ENCODE data around the gene PYCARD.
"Not testable (repeated sequence)": the region's sequence is repeated elsewhere in the genome, so short reads cannot be mapped to it uniquely, and the experiment has no call there.

DNA sequence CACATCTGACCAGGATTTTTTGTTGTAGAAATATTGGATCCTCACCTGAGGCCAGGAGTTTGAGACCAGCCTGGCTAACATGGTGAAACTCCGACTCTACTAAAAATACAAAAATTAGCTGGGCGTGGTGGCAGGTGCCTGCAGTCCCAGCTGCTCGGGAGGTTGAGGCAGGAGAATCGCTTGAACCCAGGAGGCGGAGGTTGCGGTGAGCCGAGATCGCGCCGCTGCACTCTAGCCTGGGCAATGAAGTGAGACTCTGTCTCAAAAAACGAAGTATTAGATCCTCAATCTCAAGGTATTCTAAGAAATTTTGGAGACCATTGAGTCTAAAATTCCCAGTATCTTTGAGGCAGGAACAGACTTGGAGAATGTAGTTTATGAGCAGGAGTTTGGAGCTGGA lies 6.7 kb downstream of the PYCARD start:
- TF ChIP-seq, protein P1, sequence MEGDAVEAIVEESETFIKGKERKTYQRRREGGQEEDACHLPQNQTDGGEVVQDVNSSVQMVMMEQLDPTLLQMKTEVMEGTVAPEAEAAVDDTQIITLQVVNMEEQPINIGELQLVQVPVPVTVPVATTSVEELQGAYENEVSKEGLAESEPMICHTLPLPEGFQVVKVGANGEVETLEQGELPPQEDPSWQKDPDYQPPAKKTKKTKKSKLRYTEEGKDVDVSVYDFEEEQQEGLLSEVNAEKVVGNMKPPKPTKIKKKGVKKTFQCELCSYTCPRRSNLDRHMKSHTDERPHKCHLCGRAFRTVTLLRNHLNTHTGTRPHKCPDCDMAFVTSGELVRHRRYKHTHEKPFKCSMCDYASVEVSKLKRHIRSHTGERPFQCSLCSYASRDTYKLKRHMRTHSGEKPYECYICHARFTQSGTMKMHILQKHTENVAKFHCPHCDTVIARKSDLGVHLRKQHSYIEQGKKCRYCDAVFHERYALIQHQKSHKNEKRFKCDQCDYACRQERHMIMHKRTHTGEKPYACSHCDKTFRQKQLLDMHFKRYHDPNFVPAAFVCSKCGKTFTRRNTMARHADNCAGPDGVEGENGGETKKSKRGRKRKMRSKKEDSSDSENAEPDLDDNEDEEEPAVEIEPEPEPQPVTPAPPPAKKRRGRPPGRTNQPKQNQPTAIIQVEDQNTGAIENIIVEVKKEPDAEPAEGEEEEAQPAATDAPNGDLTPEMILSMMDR (IDR thresholded peaks at IDR 0.05; ENCODE audit: low read depth, low read length): not testable (repeated sequence)
- not testable (repeated sequence) for TF ChIP-seq EZH2phosphoT487 (IDR thresholded peaks at IDR 0.05; ENCODE audit: low read depth)
